GM13976 (cell line): ENCODE data around the gene KITLG.
"Not testable (repeated sequence)": the region's sequence is repeated elsewhere in the genome, so short reads cannot be mapped to it uniquely, and the experiment has no call there.

Experiments
- DNase-seq: peaks from one replicate; pipeline ENCODE4 v3.0.0; 2012; ENCODE audit warnings: low spot score
- in situ Hi-C: fragments of 300-500 bp; cut with MboI; formaldehyde crosslinking; loops from one replicate; pipeline ENCODE4 v1.12.0; 2022; ENCODE audit warnings: low sequenced_read_pairs, mixed read lengths, inconsistent platforms; ENCODE audit not compliant: unreplicated experiment
- TF ChIP-seq, protein P1 (sequence below): IDR thresholded peaks from 2 replicates; pipeline ENCODE4 v1.5.1; 2012; ENCODE audit warnings: borderline replicate concordance, mild to moderate bottlenecking; ENCODE audit not compliant: insufficient read depth; ENCODE audit errors: extremely low read depth, missing control alignments, control extremely low read depth

The KITLG gene

DNA sequence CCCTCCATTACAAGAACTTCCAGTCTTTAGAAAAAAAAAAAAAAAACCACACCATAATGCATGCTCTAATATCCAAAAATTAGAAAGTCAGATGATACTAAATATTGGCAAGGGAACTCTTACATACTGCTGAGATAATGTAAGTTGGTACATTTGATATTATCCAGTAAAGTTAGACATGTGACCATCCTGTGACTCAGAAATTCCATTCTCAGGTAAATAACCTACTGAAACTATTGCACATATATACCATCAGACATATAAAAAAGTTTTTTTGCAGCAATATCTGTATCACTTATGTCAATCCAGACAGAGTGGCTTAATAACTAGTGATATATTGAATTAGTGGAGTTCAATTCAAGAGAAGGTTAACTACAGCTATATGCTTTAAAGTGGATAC, 63.5 kb downstream of the KITLG start:
- DNase-seq = no peak
- in situ Hi-C loops = no loop called here
- TF ChIP-seq, protein P1, sequence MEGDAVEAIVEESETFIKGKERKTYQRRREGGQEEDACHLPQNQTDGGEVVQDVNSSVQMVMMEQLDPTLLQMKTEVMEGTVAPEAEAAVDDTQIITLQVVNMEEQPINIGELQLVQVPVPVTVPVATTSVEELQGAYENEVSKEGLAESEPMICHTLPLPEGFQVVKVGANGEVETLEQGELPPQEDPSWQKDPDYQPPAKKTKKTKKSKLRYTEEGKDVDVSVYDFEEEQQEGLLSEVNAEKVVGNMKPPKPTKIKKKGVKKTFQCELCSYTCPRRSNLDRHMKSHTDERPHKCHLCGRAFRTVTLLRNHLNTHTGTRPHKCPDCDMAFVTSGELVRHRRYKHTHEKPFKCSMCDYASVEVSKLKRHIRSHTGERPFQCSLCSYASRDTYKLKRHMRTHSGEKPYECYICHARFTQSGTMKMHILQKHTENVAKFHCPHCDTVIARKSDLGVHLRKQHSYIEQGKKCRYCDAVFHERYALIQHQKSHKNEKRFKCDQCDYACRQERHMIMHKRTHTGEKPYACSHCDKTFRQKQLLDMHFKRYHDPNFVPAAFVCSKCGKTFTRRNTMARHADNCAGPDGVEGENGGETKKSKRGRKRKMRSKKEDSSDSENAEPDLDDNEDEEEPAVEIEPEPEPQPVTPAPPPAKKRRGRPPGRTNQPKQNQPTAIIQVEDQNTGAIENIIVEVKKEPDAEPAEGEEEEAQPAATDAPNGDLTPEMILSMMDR = no peak

DNA sequence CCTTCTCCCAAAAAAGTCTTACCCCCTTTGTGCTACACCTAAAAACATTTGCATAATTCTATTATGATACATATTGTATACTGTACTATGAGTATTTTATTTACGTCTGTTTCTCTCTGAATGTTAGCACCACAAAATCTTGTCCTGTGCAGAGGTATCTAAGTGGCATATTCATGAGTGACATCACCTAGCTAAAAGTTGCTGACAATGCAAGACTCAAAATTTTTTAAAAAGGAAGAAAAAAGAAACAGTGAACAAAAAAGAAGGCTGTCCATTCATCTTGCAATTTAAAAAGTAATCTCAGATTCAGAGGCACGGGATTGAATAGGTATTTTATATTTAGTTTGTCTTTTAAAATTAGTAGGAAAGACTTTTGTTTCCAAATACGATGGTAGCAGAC, 69.4 kb downstream of the KITLG start:
- TF ChIP-seq, protein P1 = no peak
- in situ Hi-C loops = no loop called here
- no peak for DNase-seq

DNA sequence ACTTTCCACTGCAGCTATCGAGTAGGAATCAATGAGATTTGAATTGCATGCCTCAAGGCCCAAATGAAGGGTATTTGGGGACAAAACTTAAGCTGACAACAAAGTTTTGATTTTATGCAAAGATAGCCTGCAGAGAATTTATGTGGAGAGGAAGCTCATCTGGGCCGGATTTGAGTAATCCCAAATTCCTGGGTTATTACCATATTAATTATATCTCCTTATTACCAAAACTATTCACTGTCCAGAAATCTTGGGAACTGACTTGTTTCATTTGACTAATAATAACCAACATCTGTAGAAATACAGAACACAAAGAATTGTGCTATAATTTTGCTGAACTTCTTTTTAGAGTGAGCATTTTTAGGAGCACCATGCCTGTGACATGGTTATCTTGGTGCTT, 70.4 kb downstream of the KITLG start:
- TF ChIP-seq, protein P1 = no peak
- DNase-seq = no peak
- in situ Hi-C loops = no loop called here

DNA sequence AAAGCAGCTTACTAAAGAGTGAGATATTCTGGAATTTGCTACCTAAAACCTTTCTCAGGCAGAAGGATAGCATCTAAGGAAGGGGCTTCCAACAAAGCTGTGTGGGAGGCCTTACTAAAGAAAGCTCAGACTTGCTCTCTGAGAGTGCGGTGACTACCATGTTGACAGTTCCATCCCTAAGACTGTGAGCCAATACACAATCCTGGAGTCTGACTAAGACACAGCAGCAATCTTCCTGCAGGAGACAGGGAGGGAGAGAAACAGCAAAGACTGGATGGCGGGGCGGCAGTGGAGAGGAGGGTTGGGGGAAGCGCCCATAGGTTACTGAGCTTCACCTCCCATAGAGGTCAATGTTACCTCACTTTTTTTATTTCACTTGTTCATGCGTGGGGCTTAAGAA, 70.9 kb downstream of the KITLG start:
- in situ Hi-C loops = no loop called here
- TF ChIP-seq, protein P1 = no peak
- DNase-seq = no peak

- in situ Hi-C loops, DNase-seq: not testable (repeated sequence)
Measured at GRCh38 chr12:88507851-88508250, 72.4 kb downstream of the KITLG start.

DNA sequence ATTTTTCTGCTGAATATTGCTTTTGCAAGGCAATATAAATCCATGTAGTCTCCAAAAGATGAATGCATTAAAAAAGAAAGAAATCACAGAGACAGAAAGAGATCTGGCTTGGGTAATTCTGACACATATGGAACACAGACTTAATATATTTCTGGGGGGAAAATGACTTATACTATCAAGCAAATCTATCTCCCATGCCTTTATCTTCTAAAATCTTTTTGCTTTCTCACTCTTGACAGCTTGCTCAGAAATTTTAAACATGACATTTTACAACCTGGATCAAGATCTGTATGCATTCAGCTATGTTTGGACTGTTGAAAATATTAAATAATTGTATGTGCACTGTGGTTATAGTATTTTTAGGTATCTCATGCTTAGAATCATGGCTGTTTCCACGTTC, 73.0 kb downstream of the KITLG start:
- TF ChIP-seq, protein P1 = no peak

DNA sequence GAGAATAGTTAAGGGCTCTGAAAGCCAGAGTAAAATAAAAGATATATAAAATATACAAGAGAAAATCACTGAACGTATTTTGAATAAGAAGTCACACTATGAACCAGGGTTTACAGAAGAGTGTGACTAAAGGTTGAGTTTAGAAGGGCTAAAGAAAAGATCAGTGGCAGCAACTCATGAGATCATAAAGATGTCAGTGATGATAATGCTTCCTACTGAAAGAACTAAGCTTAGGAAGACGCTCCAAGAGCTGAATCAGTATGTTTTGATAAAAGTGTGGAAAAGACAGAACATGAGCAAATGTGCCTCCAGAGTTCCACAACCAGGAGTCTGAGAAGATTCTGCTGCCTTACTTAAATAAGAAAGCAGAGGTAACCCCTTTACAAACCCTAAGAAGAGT, 74.6 kb downstream of the KITLG start:
- no peak for DNase-seq
- in situ Hi-C loops = no loop called here
- TF ChIP-seq, protein P1 = no peak

More for the DNA sequence above, 73.0 kb downstream of the KITLG start:
- in situ Hi-C loops = no loop called here
- DNase-seq = no peak

GRCh38 chr12:88503281-88503703, 77.0 kb downstream of the KITLG start:
- in situ Hi-C loops = no loop called here
- TF ChIP-seq, protein P1 = no peak
- no peak for DNase-seq
